ENCODE results near the gene DIAPH2.

The DIAPH2 gene

GRCh38 chrX:97539970-97540519 lies 855.4 kb downstream of the DIAPH2 start:
- no peaks in the 10 kb centered on the region for H3K9me2 ChIP-seq (replicated peaks; ENCODE audit: control insufficient read depth, low read length)
- no peaks in the 10 kb centered on the region for H3F3A ChIP-seq (ENCODE audit: control insufficient read depth, insufficient read depth)
- no peaks in the 10 kb centered on the region for H3K9me3 ChIP-seq (ENCODE audit: control insufficient read depth, insufficient read depth, low read length)
- no peak overlapping the region for H3K4me2 ChIP-seq (ENCODE audit: low read length)
- no peak overlapping the region for H3K4me3 ChIP-seq (ENCODE audit: low read length)
- H4K20me1 ChIP-seq (ENCODE audit: control insufficient read depth, insufficient read depth, low read depth, low read length) = no peaks in the 10 kb centered on the region
- TF ChIP-seq, protein P1, sequence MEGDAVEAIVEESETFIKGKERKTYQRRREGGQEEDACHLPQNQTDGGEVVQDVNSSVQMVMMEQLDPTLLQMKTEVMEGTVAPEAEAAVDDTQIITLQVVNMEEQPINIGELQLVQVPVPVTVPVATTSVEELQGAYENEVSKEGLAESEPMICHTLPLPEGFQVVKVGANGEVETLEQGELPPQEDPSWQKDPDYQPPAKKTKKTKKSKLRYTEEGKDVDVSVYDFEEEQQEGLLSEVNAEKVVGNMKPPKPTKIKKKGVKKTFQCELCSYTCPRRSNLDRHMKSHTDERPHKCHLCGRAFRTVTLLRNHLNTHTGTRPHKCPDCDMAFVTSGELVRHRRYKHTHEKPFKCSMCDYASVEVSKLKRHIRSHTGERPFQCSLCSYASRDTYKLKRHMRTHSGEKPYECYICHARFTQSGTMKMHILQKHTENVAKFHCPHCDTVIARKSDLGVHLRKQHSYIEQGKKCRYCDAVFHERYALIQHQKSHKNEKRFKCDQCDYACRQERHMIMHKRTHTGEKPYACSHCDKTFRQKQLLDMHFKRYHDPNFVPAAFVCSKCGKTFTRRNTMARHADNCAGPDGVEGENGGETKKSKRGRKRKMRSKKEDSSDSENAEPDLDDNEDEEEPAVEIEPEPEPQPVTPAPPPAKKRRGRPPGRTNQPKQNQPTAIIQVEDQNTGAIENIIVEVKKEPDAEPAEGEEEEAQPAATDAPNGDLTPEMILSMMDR (IDR thresholded peaks at IDR 0.05; ENCODE audit: low read depth, low read length, poor library complexity, severe bottlenecking) = no peak
- TF ChIP-seq EZH2phosphoT487 (IDR thresholded peaks at IDR 0.05; ENCODE audit: borderline replicate concordance, low read length) = no peak
- H3K27ac ChIP-seq (ENCODE audit: low read depth, low read length) = no peak overlapping the region
- H3K27me3 ChIP-seq (ENCODE audit: control insufficient read depth, low read length) = no peaks in the 10 kb centered on the region
- H3K36me3 ChIP-seq (ENCODE audit: control insufficient read depth, low read length) = no peaks in the 10 kb centered on the region
- no peaks in the 10 kb centered on the region for H3K4me1 ChIP-seq (ENCODE audit: control insufficient read depth, low read length)
- H3K79me2 ChIP-seq (ENCODE audit: control insufficient read depth, low read length) = no peaks in the 10 kb centered on the region

DNA sequence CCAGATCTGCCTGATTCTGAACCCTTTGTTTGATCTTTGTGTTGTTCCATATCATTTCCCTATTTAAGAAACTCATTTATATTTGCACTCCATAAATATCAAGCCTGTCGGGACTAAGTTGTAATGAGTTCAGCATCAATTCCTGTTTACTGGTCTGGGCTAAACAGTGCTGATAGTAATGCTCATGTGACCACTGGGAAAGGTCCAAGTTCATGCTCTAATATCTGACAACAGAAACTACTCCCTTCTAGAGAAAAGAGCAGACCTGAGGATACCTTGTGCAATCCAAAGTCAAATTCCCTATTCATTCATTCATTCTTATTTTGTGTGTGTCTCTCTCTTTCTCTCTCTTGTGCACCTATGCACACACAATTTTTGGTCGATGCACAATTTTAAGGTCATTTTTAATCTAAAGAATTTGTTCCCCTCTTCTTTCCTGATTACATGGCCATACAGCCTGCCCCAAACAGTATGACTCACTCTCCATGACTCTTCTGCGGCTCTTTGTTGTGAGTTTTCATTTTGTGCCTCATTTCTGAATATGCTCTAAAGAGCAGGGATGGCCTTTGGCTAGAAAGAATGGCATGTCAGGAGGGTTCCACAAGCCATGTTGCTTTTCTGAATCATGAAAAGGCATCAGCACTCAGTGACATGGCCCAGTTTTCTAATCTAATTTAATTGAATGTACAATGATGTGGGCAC lies 863.4 kb downstream of the DIAPH2 start:
- TF ChIP-seq, protein P1 (IDR thresholded peaks at IDR 0.05; ENCODE audit: low read depth, low read length, poor library complexity, severe bottlenecking) = no peak
- no peak for TF ChIP-seq EZH2phosphoT487 (IDR thresholded peaks at IDR 0.05; ENCODE audit: borderline replicate concordance, low read length)
- Histone ChIP-seq H3K79me2 (ENCODE audit: control insufficient read depth, low read length) (no peaks in the 10 kb centered on the region), H3K27ac (ENCODE audit: low read depth, low read length) (no peak overlapping the region), H3K27me3 (ENCODE audit: control insufficient read depth, low read length) (no peaks in the 10 kb centered on the region), H3K4me3 (ENCODE audit: low read length) (no peak overlapping the region), H3K9me2 (replicated peaks; ENCODE audit: control insufficient read depth, low read length) (no peaks in the 10 kb centered on the region), H3F3A (ENCODE audit: control insufficient read depth, insufficient read depth) (no peaks in the 10 kb centered on the region), H3K36me3 (ENCODE audit: control insufficient read depth, low read length) (no peaks in the 10 kb centered on the region), H3K9me3 (ENCODE audit: control insufficient read depth, insufficient read depth, low read length) (no peaks in the 10 kb centered on the region), H3K4me2 (ENCODE audit: low read length) (no peak overlapping the region), H3K4me1 (ENCODE audit: control insufficient read depth, low read length) (no peaks in the 10 kb centered on the region), H4K20me1 (ENCODE audit: control insufficient read depth, insufficient read depth, low read depth, low read length) (no peaks in the 10 kb centered on the region)

- Histone ChIP-seq H3K4me1 (ENCODE audit: control insufficient read depth, low read length) (no peaks in the 10 kb centered on the region), H4K20me1 (ENCODE audit: control insufficient read depth, insufficient read depth, low read depth, low read length) (no peaks in the 10 kb centered on the region), H3K4me3 (ENCODE audit: low read length) (no peak overlapping the region), H3K27ac (ENCODE audit: low read depth, low read length) (no peak overlapping the region), H3K79me2 (ENCODE audit: control insufficient read depth, low read length) (no peaks in the 10 kb centered on the region), H3K4me2 (ENCODE audit: low read length) (no peak overlapping the region), H3K36me3 (ENCODE audit: control insufficient read depth, low read length) (no peaks in the 10 kb centered on the region), H3K9me2 (replicated peaks; ENCODE audit: control insufficient read depth, low read length) (no peaks in the 10 kb centered on the region), H3F3A (ENCODE audit: control insufficient read depth, insufficient read depth) (no peaks in the 10 kb centered on the region), H3K27me3 (ENCODE audit: control insufficient read depth, low read length) (no peaks in the 10 kb centered on the region), H3K9me3 (ENCODE audit: control insufficient read depth, insufficient read depth, low read length) (no peaks in the 10 kb centered on the region)
- TF ChIP-seq EZH2phosphoT487 (IDR thresholded peaks at IDR 0.05; ENCODE audit: borderline replicate concordance, low read length) = no peak
These were observed 867.2 kb downstream of the DIAPH2 start for GRCh38 chrX:97551821-97552220.

DNA sequence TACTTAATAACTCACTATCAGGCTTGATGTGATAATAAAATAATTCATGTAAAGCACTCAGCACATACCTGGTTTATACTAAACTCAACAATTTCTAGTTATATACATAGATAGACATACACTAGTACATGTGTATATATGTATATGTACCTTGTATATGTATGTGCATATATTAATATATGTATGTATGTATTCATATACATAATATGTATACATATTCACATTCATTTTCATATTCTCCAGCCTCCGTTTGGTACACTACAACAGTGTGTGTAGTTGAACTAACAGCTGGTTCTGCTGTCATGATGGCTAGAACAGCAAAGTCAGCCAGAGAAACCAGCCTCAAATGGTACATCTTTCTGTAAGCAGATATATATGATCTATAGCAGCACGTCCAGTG lies 869.2 kb downstream of the DIAPH2 start:
- Histone ChIP-seq H3K4me2 (ENCODE audit: low read length) (no peak overlapping the region), H3K9me3 (ENCODE audit: control insufficient read depth, insufficient read depth, low read length) (no peaks in the 10 kb centered on the region), H3K27me3 (ENCODE audit: control insufficient read depth, low read length) (no peaks in the 10 kb centered on the region), H3K4me3 (ENCODE audit: low read length) (no peak overlapping the region), H3K36me3 (ENCODE audit: control insufficient read depth, low read length) (no peaks in the 10 kb centered on the region), H3F3A (ENCODE audit: control insufficient read depth, insufficient read depth) (no peaks in the 10 kb centered on the region), H4K20me1 (ENCODE audit: control insufficient read depth, insufficient read depth, low read depth, low read length) (no peaks in the 10 kb centered on the region), H3K9me2 (replicated peaks; ENCODE audit: control insufficient read depth, low read length) (no peaks in the 10 kb centered on the region), H3K79me2 (ENCODE audit: control insufficient read depth, low read length) (no peaks in the 10 kb centered on the region), H3K4me1 (ENCODE audit: control insufficient read depth, low read length) (no peaks in the 10 kb centered on the region), H3K27ac (ENCODE audit: low read depth, low read length) (no peak overlapping the region)
- TF ChIP-seq, protein P1 (IDR thresholded peaks at IDR 0.05; ENCODE audit: low read depth, low read length, poor library complexity, severe bottlenecking) = no peak
- no peak for TF ChIP-seq EZH2phosphoT487 (IDR thresholded peaks at IDR 0.05; ENCODE audit: borderline replicate concordance, low read length)

Measured in DOHH2 (cell line).